Kidney (tissue), 14 donors: Measurements from ENCODE around the gene GZMM. TPM values are rescaled to one million over a fixed set of nuclear protein-coding genes. Genes with fewer than 3 reads are reported as not detected.

ENCODE experiments used
- DNase-seq, 5 donors: peaks; one replicate each; pipeline ENCODE4 v3.0.0-alpha.2; 2013 to 2020
- FAIRE-seq: peaks from 2 replicates; lab custom pipeline; 2012; peaks lifted over from hg19 to GRCh38; lab: Jason Lieb, UNC
- H3K27ac ChIP-seq, 2 donors: one replicate each; pipeline ENCODE4 v1.7.0; 2013; ENCODE audit warnings: low read depth in 2 of 2, low read length in 2 of 2, inconsistent platforms in 1 of 2
- H3K27me3 ChIP-seq: one replicate; pipeline ENCODE4 v1.7.1; 2013; ENCODE audit warnings: low read length, inconsistent platforms; ENCODE audit not compliant: control insufficient read depth, insufficient read depth
- H3K36me3 ChIP-seq, 3 donors: one replicate each; pipeline versions ENCODE4 v1.7.0 to v1.7.1; 2013; ENCODE audit warnings: low read length in 3 of 3, control low read depth in 1 of 3, inconsistent platforms in 1 of 3; ENCODE audit not compliant: insufficient read depth in 3 of 3, control insufficient read depth in 2 of 3
- H3K4me1 ChIP-seq, 3 donors: one replicate each; pipeline versions ENCODE4 v1.7.0 to v1.7.1; 2013; ENCODE audit warnings: low read length in 3 of 3, inconsistent platforms in 1 of 3, low read depth in 1 of 3; ENCODE audit not compliant: control insufficient read depth in 2 of 3, insufficient read depth in 2 of 3
- H3K4me3 ChIP-seq, 3 donors: one replicate each; pipeline versions ENCODE4 v1.7.0 to v1.8.1; 2013; ENCODE audit warnings: low read length in 3 of 3, control low read depth in 1 of 3, inconsistent platforms in 1 of 3
- H3K9ac ChIP-seq, 3 donors: one replicate each; pipeline versions ENCODE4 v1.7.0 to v1.7.1; 2013; ENCODE audit warnings: low read length in 3 of 3, control low read depth in 1 of 3, inconsistent platforms in 1 of 3
- H3K9me3 ChIP-seq, 3 donors: one replicate each; pipeline versions ENCODE4 v1.7.0 to v1.7.1; 2013; ENCODE audit warnings: low read length in 3 of 3, control low read depth in 1 of 3, inconsistent platforms in 1 of 3; ENCODE audit not compliant: control insufficient read depth in 2 of 3, insufficient read depth in 1 of 3
- CTCF ChIP-seq: IDR thresholded peaks from 3 replicates; pipeline ENCODE4 v1.5.1; 2012; ENCODE audit warnings: mild to moderate bottlenecking, moderate library complexity, borderline replicate concordance; ENCODE audit not compliant: insufficient read depth; ENCODE audit errors: extremely low read depth
- intact Hi-C: fragments of 100-400 bp; cut with DNase I; formaldehyde crosslinking; loops from one replicate; pipeline ENCODE4 v1.11.1; 2022
- polyA plus RNA-seq: library from polyadenylated mRNA; stranded (reverse); fragments of 350-450 nt; fragmentation: Illumina TruSeq; extraction: RNeasy Lipid Tissue Mini Kit (QIAGEN cat#74804); gene quantifications from one replicate; pipeline ENCODE4 v1.2.3, GENCODE V29; 2014; ENCODE audit warnings: low read depth, low replicate concordance; ENCODE audit not compliant: insufficient read depth
- total RNA-seq: library from RNA; stranded (reverse); fragmentation: NEBNext Ultra II Directional; extraction: Animal tissue kit (Norgen Biotek cat#: 25700); gene quantifications from one replicate; pipeline ENCODE4 v1.2.1, GENCODE V29; 2021
- donor health status: control.
- donor health status: control.
- donor health status: control.
- donor health status: control.
- donor health status: control.
- donor health status: DM: yes; HTN: yes; CAD: no.
- donor health status: Normal renal cell carcinoma (clear cell type).

GZMM gene
- total and polyA plus RNA-seq, 2 donors from 2014 or later, result 2.8 TPM; not detected in 1

GRCh38 chr19:513368-514165 lies 30.3 kb upstream of the GZMM start:
- no peak overlapping the region for H3K4me3 ChIP-seq
- intact Hi-C loops, result no loop called here
- no peak for TF ChIP-seq CTCF
- FAIRE-seq (no peak), DNase-seq (peak in 1 of 5 donors; percentile 45)
- no peak overlapping the region for H3K27ac ChIP-seq
- peaks cover 0 to 5% (median 4%) of the 10 kb centered on the region in 3 donors for H3K36me3 ChIP-seq
- no peaks in the 10 kb centered on the region for H3K27me3 ChIP-seq
- peaks cover 0 to 7% (median 4%) of the 10 kb centered on the region in 3 donors for H3K4me1 ChIP-seq
- no peak overlapping the region for H3K9ac ChIP-seq
- no peaks in the 10 kb centered on the region for H3K9me3 ChIP-seq

DNA sequence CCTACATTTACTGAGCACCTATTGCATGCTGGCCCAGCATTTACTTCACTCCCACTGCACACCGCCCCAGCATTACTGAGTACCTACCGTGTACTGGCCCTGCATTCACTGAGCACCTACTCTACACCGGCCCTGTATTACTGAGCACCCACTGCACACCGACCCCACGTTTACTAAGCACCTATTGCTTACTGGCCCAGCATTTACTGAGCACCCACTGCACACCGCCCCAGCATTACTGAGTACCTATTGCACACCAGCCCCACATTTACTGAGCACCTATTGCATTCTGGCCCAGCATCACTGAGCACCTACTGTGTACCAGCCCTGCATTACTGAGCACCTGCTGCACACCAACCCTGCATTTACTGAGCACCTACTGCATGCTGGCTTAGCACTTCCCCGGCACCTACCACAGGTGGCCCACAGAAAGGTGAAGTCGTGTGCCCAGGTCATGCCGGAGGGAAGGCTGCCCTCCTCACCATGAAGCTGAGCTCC lies 29.6 kb upstream of the GZMM start:
- H3K36me3 ChIP-seq, result peaks cover 0 to 5% (median 4%) of the 10 kb centered on the region in 3 donors
- H3K27me3 ChIP-seq, result no peaks in the 10 kb centered on the region
- intact Hi-C loops, result no loop called here
- H3K4me3 ChIP-seq, result no peak overlapping the region
- H3K4me1 ChIP-seq, result peaks cover 0 to 7% (median 3%) of the 10 kb centered on the region in 3 donors
- no peaks in the 10 kb centered on the region for H3K9me3 ChIP-seq
- no peak for DNase-seq
- no peak overlapping the region for H3K27ac ChIP-seq
- FAIRE-seq, result no peak
- H3K9ac ChIP-seq, result no peak overlapping the region
- TF ChIP-seq CTCF, result no peak

DNA sequence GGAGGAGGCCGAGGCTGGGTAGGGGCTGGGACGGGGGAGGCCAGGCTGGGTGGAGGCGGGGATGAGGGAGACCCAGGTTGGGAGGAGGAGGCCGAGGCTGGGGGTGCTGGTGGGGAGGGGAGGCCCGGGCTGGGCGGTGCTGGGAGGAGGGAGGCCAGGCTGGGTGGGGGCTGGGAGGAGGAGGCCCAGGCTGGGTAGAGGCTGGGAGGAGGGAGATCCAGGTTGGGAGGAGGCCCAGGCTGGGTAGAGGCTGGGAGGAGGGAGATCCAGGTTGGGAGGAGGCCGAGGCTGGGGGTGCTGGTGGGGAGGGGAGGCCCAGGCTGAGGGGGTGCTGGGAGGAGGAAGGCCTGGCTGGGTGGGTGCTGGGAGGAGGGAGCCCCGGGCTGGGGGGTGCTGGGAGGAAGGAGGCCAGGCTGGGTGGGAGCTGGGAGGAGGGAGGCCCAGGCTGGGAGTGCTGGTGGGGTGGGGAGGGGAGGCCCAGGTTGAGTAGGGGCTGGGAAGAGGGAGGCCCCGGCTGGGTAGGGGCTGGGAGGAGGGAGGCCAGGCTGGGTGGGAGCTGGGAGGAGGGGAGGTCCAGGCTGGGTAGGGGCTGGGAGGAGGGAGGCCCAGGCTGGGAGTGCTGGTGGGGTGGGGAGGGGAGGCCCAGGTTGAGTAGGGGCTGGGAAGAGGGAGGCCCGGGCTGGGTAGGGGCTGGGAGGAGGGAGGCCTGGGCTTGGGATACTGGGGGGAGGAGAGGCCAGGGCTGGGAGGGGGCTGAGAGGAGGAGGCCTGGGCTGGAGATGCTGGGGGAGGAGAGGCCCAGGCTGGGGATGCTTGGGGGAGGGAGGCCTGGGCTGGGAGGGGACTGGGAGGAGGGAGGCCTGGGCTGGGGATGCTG lies 25.9 kb upstream of the GZMM start:
- Histone ChIP-seq H3K4me1 (peaks cover 0 to 7% (median 3%) of the 10 kb centered on the region in 3 donors), H3K27me3 (no peaks in the 10 kb centered on the region), H3K9me3 (no peaks in the 10 kb centered on the region), H3K36me3 (peaks cover 0 to 4% (median 0%) of the 10 kb centered on the region in 3 donors), H3K27ac (no peak overlapping the region), H3K4me3 (no peak overlapping the region), H3K9ac (no peak overlapping the region)
- intact Hi-C loops, result no loop called here
- peak; percentile 79 to 97 (median 96) for DNase-seq
- FAIRE-seq, result no peak
- no peak for TF ChIP-seq CTCF
